Measurements from ENCODE around the gene SLAMF9. TPM values are rescaled to one million over a fixed set of nuclear protein-coding genes. Genes with fewer than 3 reads are reported as not detected.

The SLAMF9 gene
- total RNA-seq = not detected

GRCh38 chr1:159953536-159954515 is at the start of gene SLAMF9:
SLAMF9 (minus strand) TSS chr1:159954237; CDS start chr1:159954137, 100 bp downstream.
- ATAC-seq = no peak
- H3K36me3 Mint-ChIP-seq = no peaks in the 10 kb centered on the region
- H3K27ac Mint-ChIP-seq = no peak within 1 kb of the TSS

DNA sequence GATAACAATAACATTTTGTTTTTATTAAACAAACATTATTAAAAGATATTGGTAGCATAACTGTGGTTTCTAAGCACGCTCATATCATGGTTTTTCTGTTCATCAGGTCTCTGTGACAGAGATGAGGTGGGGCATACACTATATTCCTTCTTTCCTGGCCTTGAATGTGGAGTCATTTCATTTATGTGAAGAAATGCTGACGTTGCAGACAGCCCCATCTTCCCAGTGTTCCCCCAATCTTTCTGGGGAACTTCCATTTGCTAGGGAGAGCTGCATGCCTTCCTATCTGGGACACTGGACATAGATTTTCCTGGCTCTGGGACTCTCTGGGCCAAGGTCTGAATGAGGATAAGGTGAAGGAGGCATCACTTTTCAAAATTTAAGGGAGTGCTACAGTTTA is 47.4 kb upstream of the SLAMF9 start:
- no peak for DNase-seq (ENCODE audit: low spot score in 2 of 2)
- Mint-ChIP-seq H3K9me3 (no peaks in the 10 kb centered on the region), H3K36me3 (no peaks in the 10 kb centered on the region), H3K27ac (no peak overlapping the region)
- ATAC-seq = no peak

More at GRCh38 chr1:159953536-159954515, at the start of gene SLAMF9:
- DNase-seq (ENCODE audit: low spot score in 2 of 2) = no peak
- H3K9me3 Mint-ChIP-seq = no peaks in the 10 kb centered on the region

GRCh38 chr1:159999204-159999603 is 45.2 kb upstream of the SLAMF9 start:
- no peaks in the 10 kb centered on the region for H3K36me3 Mint-ChIP-seq
- H3K27ac Mint-ChIP-seq = no peak overlapping the region
- no peaks in the 10 kb centered on the region for H3K9me3 Mint-ChIP-seq
- DNase-seq (ENCODE audit: low spot score in 2 of 2) = no peak
- ATAC-seq = no peak

DNA sequence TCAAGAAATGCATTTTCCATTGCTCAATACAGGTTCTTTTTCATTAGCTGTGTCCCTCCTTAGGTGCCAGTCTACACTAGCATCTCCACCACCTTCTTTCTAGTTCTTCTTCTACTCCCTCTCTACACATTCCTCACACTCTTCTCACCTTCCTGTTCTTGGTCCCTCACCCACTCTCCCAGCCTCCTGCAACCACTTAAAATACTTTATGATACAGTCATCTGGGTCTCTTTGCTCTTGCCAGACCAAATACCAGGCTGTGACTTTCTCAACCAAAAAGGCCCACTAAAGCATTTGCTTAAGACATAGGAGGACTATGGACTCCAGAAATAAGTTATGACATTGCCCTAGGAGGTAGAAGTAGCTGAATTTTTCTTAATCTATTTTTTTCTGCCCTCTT is 42.6 kb upstream of the SLAMF9 start:
- no peaks in the 10 kb centered on the region for H3K36me3 Mint-ChIP-seq
- ATAC-seq = no peak
- peak overlapping the region in 1 of 2 donors; percentile 37 for H3K27ac Mint-ChIP-seq
- DNase-seq (ENCODE audit: low spot score in 2 of 2) = no peak
- H3K9me3 Mint-ChIP-seq = no peaks in the 10 kb centered on the region

DNA sequence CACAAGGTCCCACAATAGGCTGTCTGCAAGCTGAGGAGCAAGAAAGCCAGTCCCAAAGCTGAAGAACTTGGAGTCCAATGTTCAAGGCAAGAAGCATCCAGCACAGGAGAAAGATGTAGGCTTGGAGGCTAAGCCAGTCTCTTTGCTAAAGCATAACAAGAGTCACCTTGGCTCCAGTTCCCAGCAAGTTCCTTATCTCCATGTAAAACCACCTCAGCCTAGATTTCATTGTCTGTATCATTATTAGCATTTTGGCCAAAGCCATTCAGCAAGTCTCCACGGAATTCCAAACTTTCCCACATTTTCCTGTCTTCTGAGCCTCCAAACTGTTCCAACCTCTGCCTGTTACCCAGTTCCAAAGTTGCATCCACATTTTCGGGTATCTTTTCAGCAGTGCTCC is 40.9 kb upstream of the SLAMF9 start:
- DNase-seq (ENCODE audit: low spot score in 2 of 2) = no peak
- ATAC-seq = no peak
- Mint-ChIP-seq H3K9me3 (no peaks in the 10 kb centered on the region), H3K27ac (no peak overlapping the region), H3K36me3 (no peaks in the 10 kb centered on the region)

DNA sequence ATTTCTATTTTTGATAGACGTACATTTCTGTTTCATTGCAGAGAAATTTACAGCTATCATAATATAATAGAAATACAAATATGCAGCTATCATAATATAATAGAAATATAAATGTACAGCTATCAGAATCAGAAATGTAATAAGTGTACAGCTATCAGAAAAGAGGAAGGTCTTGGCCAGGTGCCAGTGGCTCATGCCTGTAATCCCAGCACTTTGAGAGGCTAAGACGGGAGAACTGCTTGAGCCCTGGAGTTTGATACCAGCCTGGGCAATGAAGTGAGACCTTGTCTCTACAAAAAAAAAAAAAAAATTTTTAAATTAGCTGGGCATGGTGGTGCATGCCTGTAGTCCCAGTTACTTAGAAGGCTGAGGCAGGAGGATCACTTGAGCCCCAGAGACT is 39.9 kb upstream of the SLAMF9 start:
- Mint-ChIP-seq H3K9me3 (no peaks in the 10 kb centered on the region), H3K27ac (no peak overlapping the region), H3K36me3 (no peaks in the 10 kb centered on the region)
- no peak for ATAC-seq
- DNase-seq (ENCODE audit: low spot score in 2 of 2) = no peak

DNA sequence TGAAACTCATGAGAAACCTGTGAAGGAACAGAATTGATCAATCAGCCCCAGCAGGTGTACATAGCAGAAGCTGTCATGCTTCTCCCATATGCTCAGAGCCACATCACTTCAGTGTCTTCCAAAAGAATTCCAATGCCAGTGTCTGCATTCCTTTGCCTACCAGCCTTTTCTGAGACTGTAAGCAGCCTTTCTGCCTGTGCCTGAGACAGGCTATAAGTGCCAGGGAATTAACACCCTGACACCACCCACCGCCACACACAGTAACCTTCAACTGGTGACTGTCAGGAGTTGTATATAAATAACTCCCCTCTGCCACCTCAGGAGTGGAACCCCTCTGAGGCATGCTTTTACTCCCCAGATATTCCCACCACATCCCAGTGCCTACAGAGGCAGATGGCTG is 38.1 kb upstream of the SLAMF9 start:
- no peaks in the 10 kb centered on the region for H3K9me3 Mint-ChIP-seq
- no peak overlapping the region for H3K27ac Mint-ChIP-seq
- ATAC-seq (no peak), DNase-seq (ENCODE audit: low spot score in 2 of 2) (no peak)
- no peaks in the 10 kb centered on the region for H3K36me3 Mint-ChIP-seq

- Mint-ChIP-seq H3K9me3 (no peaks in the 10 kb centered on the region), H3K27ac (no peak overlapping the region), H3K36me3 (no peaks in the 10 kb centered on the region)
- DNase-seq (ENCODE audit: low spot score in 2 of 2) (no peak), ATAC-seq (peak; percentile 63 to 73)
These were observed 37.5 kb upstream of the SLAMF9 start for GRCh38 chr1:159991513-159991912.

DNA sequence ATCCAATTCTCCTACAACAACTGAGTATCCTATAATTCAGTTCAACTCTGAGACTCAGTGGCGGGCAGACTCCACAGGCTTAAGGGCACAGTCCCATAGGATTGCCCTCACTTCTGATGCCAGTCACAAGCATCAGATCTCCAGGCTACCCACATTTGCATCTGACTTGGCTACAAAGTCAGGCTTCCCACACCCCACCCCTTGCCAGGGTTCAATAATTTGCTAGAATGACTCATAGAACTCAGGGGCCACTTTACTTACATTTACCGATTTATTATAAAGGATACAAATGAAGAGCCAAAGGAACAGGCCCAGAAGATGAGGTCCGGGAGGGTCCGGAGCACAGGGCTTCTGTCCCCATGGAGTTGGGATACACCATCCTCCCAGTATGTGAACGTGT is 36.0 kb upstream of the SLAMF9 start:
- DNase-seq (ENCODE audit: low spot score in 2 of 2) = no peak
- Mint-ChIP-seq H3K27ac (no peak overlapping the region), H3K9me3 (no peaks in the 10 kb centered on the region), H3K36me3 (no peaks in the 10 kb centered on the region)
- no peak for ATAC-seq

- no peak overlapping the region for H3K27ac Mint-ChIP-seq
- no peaks in the 10 kb centered on the region for H3K9me3 Mint-ChIP-seq
- ATAC-seq = no peak
- H3K36me3 Mint-ChIP-seq = no peaks in the 10 kb centered on the region
- no peak for DNase-seq (ENCODE audit: low spot score in 2 of 2)
These were observed 35.5 kb upstream of the SLAMF9 start for GRCh38 chr1:159989581-159989980.

GRCh38 chr1:159988006-159988405 is 34.0 kb upstream of the SLAMF9 start:
- H3K9me3 Mint-ChIP-seq = no peaks in the 10 kb centered on the region
- no peaks in the 10 kb centered on the region for H3K36me3 Mint-ChIP-seq
- H3K27ac Mint-ChIP-seq = no peak overlapping the region
- no peak for DNase-seq (ENCODE audit: low spot score in 2 of 2)
- ATAC-seq = no peak

DNA sequence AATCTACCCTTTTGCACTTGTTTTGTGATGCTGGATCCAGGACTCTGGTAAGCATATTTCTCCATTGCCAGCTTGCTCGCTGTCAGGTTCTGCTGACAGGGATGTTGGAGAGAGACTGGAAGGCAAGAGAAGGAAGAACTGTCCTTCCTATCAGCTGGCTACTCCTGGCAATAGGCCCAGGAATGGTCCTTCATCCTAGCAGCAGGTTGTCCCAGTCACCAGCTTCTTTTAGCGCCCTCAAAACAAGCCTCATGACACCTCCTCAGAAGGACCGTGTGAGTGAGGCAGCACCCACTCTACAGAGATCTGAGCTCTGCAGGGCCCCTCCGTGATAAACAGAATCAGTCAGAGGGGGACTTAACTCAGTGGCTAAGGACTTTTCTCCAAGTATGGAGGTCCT is 33.1 kb upstream of the SLAMF9 start:
- no peak for ATAC-seq
- no peaks in the 10 kb centered on the region for H3K9me3 Mint-ChIP-seq
- DNase-seq (ENCODE audit: low spot score in 2 of 2) = no peak
- no peak overlapping the region for H3K27ac Mint-ChIP-seq
- no peaks in the 10 kb centered on the region for H3K36me3 Mint-ChIP-seq

DNA sequence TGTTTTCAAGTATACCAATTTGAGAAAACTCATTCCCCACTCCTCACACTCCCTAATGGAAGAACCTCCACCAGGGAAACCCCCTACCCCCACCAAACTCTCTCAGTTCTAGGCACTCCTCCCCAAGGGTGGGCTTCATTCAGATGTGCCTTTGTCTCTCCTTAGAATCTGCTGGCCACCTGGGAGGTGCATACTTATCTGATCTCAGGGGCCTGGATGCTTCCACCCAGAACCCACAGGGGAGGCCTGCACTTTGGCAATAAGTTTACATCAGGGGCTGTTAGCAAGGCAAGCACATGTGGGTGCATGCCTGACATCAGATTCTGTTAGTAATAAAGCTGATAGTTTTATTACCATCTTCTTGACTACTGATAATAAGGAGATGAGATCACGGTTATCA is 32.5 kb upstream of the SLAMF9 start:
- Mint-ChIP-seq H3K27ac (no peak overlapping the region), H3K9me3 (no peaks in the 10 kb centered on the region), H3K36me3 (no peaks in the 10 kb centered on the region)
- DNase-seq (ENCODE audit: low spot score in 2 of 2) (no peak), ATAC-seq (no peak)

- no peak overlapping the region for H3K27ac Mint-ChIP-seq
- DNase-seq (ENCODE audit: low spot score in 2 of 2) (no peak), ATAC-seq (no peak)
- H3K36me3 Mint-ChIP-seq = no peaks in the 10 kb centered on the region
- no peaks in the 10 kb centered on the region for H3K9me3 Mint-ChIP-seq
These were observed 32.1 kb upstream of the SLAMF9 start for GRCh38 chr1:159986093-159986492.

- H3K27ac Mint-ChIP-seq = no peak overlapping the region
- ATAC-seq (no peak), DNase-seq (ENCODE audit: low spot score in 2 of 2) (no peak)
- no peaks in the 10 kb centered on the region for H3K9me3 Mint-ChIP-seq
- no peaks in the 10 kb centered on the region for H3K36me3 Mint-ChIP-seq
These were observed 31.4 kb upstream of the SLAMF9 start for GRCh38 chr1:159985473-159985872.

DNA sequence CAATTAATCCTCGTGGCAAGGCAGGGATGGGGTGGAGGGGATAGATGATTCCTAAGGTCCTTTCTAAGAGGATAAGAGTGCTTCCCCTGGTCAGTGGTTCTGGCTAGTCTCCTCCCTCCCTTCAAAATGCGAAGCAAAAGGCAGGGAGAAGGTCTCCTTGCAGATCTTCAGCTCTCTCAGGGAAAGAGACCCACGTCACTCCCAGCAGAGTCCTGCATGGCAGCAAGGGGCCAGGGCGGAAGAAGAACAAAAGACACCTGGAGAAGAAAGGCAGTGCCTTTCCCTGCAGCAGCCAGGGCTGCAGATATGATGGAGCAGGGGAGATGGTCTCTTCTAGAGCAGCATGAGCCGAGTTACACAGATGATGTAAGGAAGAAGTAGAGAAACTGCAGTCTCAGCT is 29.6 kb upstream of the SLAMF9 start:
- Mint-ChIP-seq H3K27ac (no peak overlapping the region), H3K9me3 (no peaks in the 10 kb centered on the region), H3K36me3 (no peaks in the 10 kb centered on the region)
- ATAC-seq = no peak
- no peak for DNase-seq (ENCODE audit: low spot score in 2 of 2)

DNA sequence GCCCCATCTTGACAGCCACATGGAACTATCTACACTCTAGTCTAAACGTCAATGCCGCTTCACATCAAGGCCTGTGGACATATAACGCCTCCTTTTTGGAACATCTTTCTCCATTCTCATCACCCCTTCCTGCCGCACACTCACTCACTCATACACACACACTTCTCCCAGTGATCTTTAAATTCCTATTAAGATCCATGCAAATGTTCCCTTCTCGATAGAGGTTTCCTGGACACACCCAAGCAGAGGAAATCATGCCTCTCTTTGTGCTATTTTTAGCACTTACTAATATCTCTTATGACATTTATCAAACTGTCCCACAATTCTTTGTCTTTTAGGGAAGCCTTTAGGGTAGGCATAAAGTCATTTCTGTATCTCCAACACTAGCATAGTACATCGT is 28.2 kb upstream of the SLAMF9 start:
- H3K9me3 Mint-ChIP-seq = no peaks in the 10 kb centered on the region
- ATAC-seq = no peak
- DNase-seq (ENCODE audit: low spot score in 2 of 2) = no peak
- no peak overlapping the region for H3K27ac Mint-ChIP-seq
- H3K36me3 Mint-ChIP-seq = no peaks in the 10 kb centered on the region

GRCh38 chr1:159981351-159982055 is 27.5 kb upstream of the SLAMF9 start:
- Mint-ChIP-seq H3K27ac (no peak overlapping the region), H3K36me3 (no peaks in the 10 kb centered on the region), H3K9me3 (no peaks in the 10 kb centered on the region)
- DNase-seq (ENCODE audit: low spot score in 2 of 2) (no peak), ATAC-seq (no peak)

All from activated naive CD4-positive, alpha-beta T cell treated with anti-CD3 and anti-CD28 coated beads, Interleukin-2, amount 50 U/mL, for 72 hours (primary cell).